Measurements from ENCODE around the gene SEBOX.

SEBOX gene

GRCh38 chr17:28391401-28391800, 26.4 kb upstream of the SEBOX start:
- H3K27ac ChIP-seq: no peak overlapping the region

GRCh38 chr17:28390984-28391383, 26.0 kb upstream of the SEBOX start:
- H3K27ac ChIP-seq: no peak overlapping the region
- no peak for TF ChIP-seq CTCF (conservative IDR thresholded peaks at IDR 0.05)

More at GRCh38 chr17:28391401-28391800, 26.4 kb upstream of the SEBOX start:
- no peak for TF ChIP-seq CTCF (conservative IDR thresholded peaks at IDR 0.05)

- no peak overlapping the region for H3K27ac ChIP-seq
- TF ChIP-seq CTCF (conservative IDR thresholded peaks at IDR 0.05): no peak
Measured at GRCh38 chr17:28390563-28390962, 25.6 kb upstream of the SEBOX start.

GRCh38 chr17:28390141-28390540, 25.1 kb upstream of the SEBOX start:
- no peak overlapping the region for H3K27ac ChIP-seq
- no peak for TF ChIP-seq CTCF (conservative IDR thresholded peaks at IDR 0.05)

GRCh38 chr17:28388106-28388505, 23.1 kb upstream of the SEBOX start:
- no peak for TF ChIP-seq CTCF (conservative IDR thresholded peaks at IDR 0.05)
- no peak overlapping the region for H3K27ac ChIP-seq

GRCh38 chr17:28386391-28386790, 21.4 kb upstream of the SEBOX start:
- no peak overlapping the region for H3K27ac ChIP-seq
- TF ChIP-seq CTCF (conservative IDR thresholded peaks at IDR 0.05): no peak

GRCh38 chr17:28385406-28385805, 20.4 kb upstream of the SEBOX start:
- H3K27ac ChIP-seq: peak overlapping the region; percentile 89
- TF ChIP-seq CTCF (conservative IDR thresholded peaks at IDR 0.05): no peak

- peak overlapping the region; percentile 89 for H3K27ac ChIP-seq
- TF ChIP-seq CTCF (conservative IDR thresholded peaks at IDR 0.05): no peak
Measured at GRCh38 chr17:28385037-28385400, 20.0 kb upstream of the SEBOX start.

Measured in VCaP (cell line).